IMR-90 (cell line): ENCODE results near the gene NEURL4. TPM values are rescaled to one million over a fixed set of nuclear protein-coding genes. Genes with fewer than 3 reads are reported as not detected.

Experiments used
- ATAC-seq: fragments of 200-7000 bp; cut with Tn5 transposase; 2 replicates; pipeline ENCODE4 v1.9.1; 2020; ENCODE audit warnings: low read depth, mild to moderate bottlenecking, moderate library complexity
- BruUV-seq: library from RNA; stranded (reverse); fragments of 400-500 nt; replicated peaks from 2 replicates; lab custom pipeline; 2021; lab: Mats Ljungman, UMichigan
- CTCF ChIA-PET: fragments of 300-600 bp; formaldehyde crosslinking; extraction: SDS; loops from one replicate; lab custom pipeline; 2021; ENCODE audit warnings: antibody characterized with exemption; lab: Yijun Ruan, JAX
- POLR2A ChIA-PET: fragments of 300-600 bp; sonication (Branson Sonifier 250); formaldehyde crosslinking; loops from one replicate; lab custom pipeline; 2022; ENCODE audit warnings: antibody characterized with exemption; ENCODE audit not compliant: unreplicated experiment; lab: Charles Lee
- DNase-seq: peaks from one replicate; pipeline ENCODE4 v3.0.0; 2013
- H2AFZ ChIP-seq: replicated peaks from 2 replicates; pipeline ENCODE3; 2013; ENCODE audit warnings: low read length, mild to moderate bottlenecking; ENCODE audit not compliant: poor library complexity
- H2AK5ac ChIP-seq: 2 replicates; pipeline ENCODE4 v1.6.1; 2013; ENCODE audit warnings: low read depth, low read length, inconsistent platforms
- H2AK9ac ChIP-seq: replicated peaks from 2 replicates; pipeline ENCODE3; 2013; ENCODE audit warnings: mild to moderate bottlenecking, low read depth, low read length, moderate library complexity; ENCODE audit not compliant: poor library complexity
- H2BK120ac ChIP-seq: 2 replicates; pipeline ENCODE4 v1.6.1; 2013; ENCODE audit warnings: low read depth, low read length, inconsistent platforms
- H2BK15ac ChIP-seq: 3 replicates; pipeline ENCODE4 v1.6.1; 2013; ENCODE audit warnings: low read depth, low read length, inconsistent platforms
- H2BK20ac ChIP-seq: 2 replicates; pipeline ENCODE4 v1.6.1; 2013; ENCODE audit warnings: low read depth, mild to moderate bottlenecking, inconsistent platforms, low read length, moderate library complexity
- H2BK5ac ChIP-seq: 2 replicates; pipeline ENCODE4 v1.6.1; 2013; ENCODE audit warnings: mild to moderate bottlenecking, low read depth, low read length, inconsistent platforms; ENCODE audit not compliant: poor library complexity, severe bottlenecking
- H3K14ac ChIP-seq: replicated peaks from 2 replicates; pipeline ENCODE4 v1.6.1; 2013; ENCODE audit warnings: low read depth, low read length, inconsistent platforms
- H3K18ac ChIP-seq: 2 replicates; pipeline ENCODE4 v1.6.1; 2013; ENCODE audit warnings: low read depth, low read length, control low read depth
- H3K23ac ChIP-seq: 2 replicates; pipeline ENCODE4 v1.6.1; 2013; ENCODE audit warnings: low read depth, low read length, inconsistent platforms
- H3K27ac ChIP-seq: 2 replicates; pipeline ENCODE4 v1.5.1; 2013; ENCODE audit warnings: mild to moderate bottlenecking, control low read depth, low read length; ENCODE audit not compliant: insufficient read depth
- H3K27me3 ChIP-seq: 2 replicates; pipeline ENCODE4 v1.6.1; 2013; ENCODE audit warnings: low read length; ENCODE audit not compliant: control insufficient read depth, insufficient read depth
- H3K36me3 ChIP-seq: 2 replicates; pipeline ENCODE4 v1.6.1; 2013; ENCODE audit warnings: low read length, mixed read lengths; ENCODE audit not compliant: control insufficient read depth, insufficient read depth
- H3K4ac ChIP-seq: 2 replicates; pipeline ENCODE4 v1.6.1; 2013; ENCODE audit warnings: low read depth, low read length, inconsistent platforms
- H3K4me1 ChIP-seq: 2 replicates; pipeline ENCODE4 v1.6.1; 2013; ENCODE audit warnings: low read length, mixed read lengths; ENCODE audit not compliant: control insufficient read depth, insufficient read depth
- H3K4me2 ChIP-seq: 2 replicates; pipeline ENCODE4 v1.6.1; 2013; ENCODE audit warnings: low read depth, mild to moderate bottlenecking, control low read depth, low read length, moderate library complexity
- H3K4me3 ChIP-seq: 2 replicates; pipeline ENCODE4 v1.5.1; 2013; ENCODE audit warnings: low read depth, mild to moderate bottlenecking, control low read depth, low read length, moderate library complexity; ENCODE audit not compliant: insufficient read depth
- H3K56ac ChIP-seq: 2 replicates; pipeline ENCODE4 v1.6.1; 2013; ENCODE audit warnings: low read length, inconsistent platforms; ENCODE audit not compliant: insufficient read depth; ENCODE audit errors: extremely low read depth
- H3K79me1 ChIP-seq, 2 experiments: 2 replicates each; pipeline ENCODE4 v1.6.1; 2013; ENCODE audit warnings: low read length in 2 of 2, inconsistent platforms in 1 of 2, low read depth in 1 of 2
- H3K9ac ChIP-seq: 2 replicates; pipeline ENCODE4 v1.6.1; 2013; ENCODE audit warnings: low read depth, low read length, control low read depth
- H3K9me1 ChIP-seq: 2 replicates; pipeline ENCODE4 v1.6.1; 2013; ENCODE audit warnings: low read length, inconsistent platforms; ENCODE audit not compliant: insufficient read depth
- H3K9me3 ChIP-seq: 2 replicates; pipeline ENCODE4 v1.6.1; 2013; ENCODE audit warnings: low read length; ENCODE audit not compliant: control insufficient read depth, insufficient read depth
- H4K20me1 ChIP-seq: 2 replicates; pipeline ENCODE4 v1.6.1; 2013; ENCODE audit warnings: low read length, inconsistent platforms; ENCODE audit not compliant: insufficient read depth
- H4K5ac ChIP-seq: 2 replicates; pipeline ENCODE4 v1.6.1; 2013; ENCODE audit warnings: mild to moderate bottlenecking, low read depth, low read length, control low read depth
- H4K8ac ChIP-seq, 2 experiments: 2 replicates each; pipeline ENCODE4 v1.6.1; 2013; ENCODE audit warnings: low read depth in 2 of 2, low read length in 2 of 2, control low read depth in 1 of 2, inconsistent platforms in 1 of 2
- H4K91ac ChIP-seq: 2 replicates; pipeline ENCODE4 v1.6.1; 2013; ENCODE audit warnings: low read depth, low read length, inconsistent platforms; ENCODE audit not compliant: insufficient read depth
- CEBPB ChIP-seq: IDR thresholded peaks from 2 replicates; pipeline ENCODE4 v1.6.1; 2012; ENCODE audit warnings: low read depth, low read length, improper control_type of control experiment
- MAFK ChIP-seq: IDR thresholded peaks from 2 replicates; pipeline ENCODE4 v1.6.1; 2012; ENCODE audit warnings: low read depth, low read length, improper control_type of control experiment
- RCOR1 ChIP-seq: IDR thresholded peaks from 2 replicates; pipeline ENCODE4 v1.6.1; 2012; ENCODE audit warnings: mild to moderate bottlenecking, low read length, improper control_type of control experiment; ENCODE audit not compliant: insufficient replicate concordance
- WGBS, 2 experiments: methylation state at CpG; one replicate each; pipeline versions ENCODE4 v1.1.5 to v1.1.7; 2013; ENCODE audit warnings: missing lambda C conversion rate in 2 of 2; ENCODE audit not compliant: insufficient read length in 1 of 2; ENCODE audit errors: extremely low coverage in 2 of 2; 5-methylcytosine and 5-hydroxymethylcytosine counted together
- dilution Hi-C: fragments of 300-500 bp; cut with HindIII; formaldehyde crosslinking; loops from one replicate; pipeline ENCODE4 v1.14.3; 2018; ENCODE audit warnings: low sequenced_read_pairs; ENCODE audit not compliant: unreplicated experiment
- in situ Hi-C: fragments of 300-500 bp; cut with MboI; formaldehyde crosslinking; loops from 3 replicates; pipeline ENCODE4 v1.14.3; 2019; ENCODE audit warnings: low sequenced_read_pairs, inconsistent platforms, mixed read lengths
- intact Hi-C: fragments of 100-400 bp; cut with micrococcal nuclease; formaldehyde crosslinking; loops from 2 replicates; pipeline ENCODE4 v1.10.0; 2022
- polyA plus RNA-seq, 3 experiments: library from polyadenylated mRNA; depleted of rRNA; stranded (reverse); fragments of >200 nt; gene quantifications; 2 replicates each; pipeline ENCODE4 v1.2.3, GENCODE V29; 2012; ENCODE audit warnings: low replicate concordance in 1 of 3
- total RNA-seq: library from RNA; depleted of rRNA; stranded (reverse); fragments of >200 nt; gene quantifications from 2 replicates; pipeline ENCODE4 v1.2.3, GENCODE V29; 2012
- TF ChIP-seq, protein P1 (sequence below): fragments of 150-350 bp; IDR thresholded peaks from 2 replicates; pipeline ENCODE4 v1.6.1; 2017; ENCODE audit warnings: mild to moderate bottlenecking, antibody characterized with exemption, low read length, low read depth

NEURL4 gene
- total and polyA plus RNA-seq, 2 of the 4 experiments (the other 2 are of a cell fraction): 8.4 to 23.3 TPM

DNA sequence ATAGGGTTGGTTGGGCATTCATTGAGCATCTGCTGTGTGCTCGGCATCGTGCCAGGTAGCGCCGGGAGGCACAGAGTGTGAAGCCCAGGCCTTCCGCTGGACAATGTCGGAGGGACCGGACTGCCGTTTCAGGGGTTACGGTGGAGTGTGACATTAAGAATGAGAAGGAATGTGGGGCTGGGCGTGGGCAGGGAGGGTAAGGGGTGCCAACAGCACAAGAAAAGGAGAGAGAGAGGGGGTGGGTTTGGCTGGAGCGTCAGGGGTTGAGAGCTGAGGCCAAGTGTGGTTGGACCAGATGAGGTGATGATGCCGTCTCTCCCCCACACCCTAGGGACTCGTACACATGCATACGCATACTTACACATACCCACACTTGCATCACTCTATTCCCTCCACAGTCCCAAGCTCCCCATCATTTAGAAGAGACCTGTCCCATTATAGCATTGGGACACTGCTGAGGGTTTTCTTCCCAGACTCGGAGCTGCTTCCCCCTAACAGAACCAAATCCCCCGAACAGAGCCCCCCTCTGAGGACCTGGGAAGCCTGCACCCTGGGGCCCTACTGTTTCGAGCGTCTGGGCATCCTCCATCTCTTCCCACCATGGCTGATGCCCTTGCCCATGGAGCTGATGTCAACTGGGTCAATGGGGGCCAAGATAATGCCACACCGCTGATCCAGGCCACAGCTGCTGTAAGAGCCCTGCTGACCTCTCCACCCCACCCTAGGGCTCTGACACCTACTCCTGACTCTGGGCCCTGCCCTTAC lies 19.5 kb upstream of the NEURL4 start:
- Histone ChIP-seq H4K20me1 (peaks cover 19% of the 10 kb centered on the region), H4K8ac (no peak overlapping the region), H3K56ac (no peak overlapping the region), H4K91ac (no peak overlapping the region), H3K27me3 (peaks cover 8% of the 10 kb centered on the region), H2BK20ac (no peak overlapping the region), H3K9me3 (no peaks in the 10 kb centered on the region), H2BK15ac (no peak overlapping the region), H3K27ac (no peak overlapping the region), H3K23ac (peak overlapping the region; percentile 19; the same call in 1 of the 2 replicates), H2BK120ac (no peak overlapping the region), H3K4me2 (no peak overlapping the region), H3K14ac (no peak overlapping the region), H3K4me3 (no peak overlapping the region), H2AK5ac (peak overlapping the region; percentile 27; the same call in 1 of the 2 replicates), H3K4me1 (peaks cover 19% of the 10 kb centered on the region), H3K18ac (no peak overlapping the region), H3K79me1 (peaks cover 9 to 38% of the 10 kb centered on the region in 2 experiments; a peak in 3 of 4 replicates), H3K36me3 (no peaks in the 10 kb centered on the region), H2BK5ac (no peak overlapping the region), H3K9me1 (peaks cover 8% of the 10 kb centered on the region), H2AK9ac (peak overlapping the region; percentile 44), H2AFZ (no peak overlapping the region), H4K5ac (no peak overlapping the region), H3K4ac (no peak overlapping the region; the same call in 1 of the 2 replicates), H3K9ac (no peak overlapping the region)
- in situ Hi-C loops: no loop called here
- CTCF ChIA-PET: interaction anchor here (0.7 to 1.4 kb wide), 2 partner anchors 8 to 10 kb away, joined by 3 read pairs; no protein-coding TSS in a partner anchor
- TF ChIP-seq RCOR1 (no peak), MAFK (no peak), CEBPB (peak; percentile 48; the same call in 1 of the 2 replicates)
- TF ChIP-seq, protein P1, sequence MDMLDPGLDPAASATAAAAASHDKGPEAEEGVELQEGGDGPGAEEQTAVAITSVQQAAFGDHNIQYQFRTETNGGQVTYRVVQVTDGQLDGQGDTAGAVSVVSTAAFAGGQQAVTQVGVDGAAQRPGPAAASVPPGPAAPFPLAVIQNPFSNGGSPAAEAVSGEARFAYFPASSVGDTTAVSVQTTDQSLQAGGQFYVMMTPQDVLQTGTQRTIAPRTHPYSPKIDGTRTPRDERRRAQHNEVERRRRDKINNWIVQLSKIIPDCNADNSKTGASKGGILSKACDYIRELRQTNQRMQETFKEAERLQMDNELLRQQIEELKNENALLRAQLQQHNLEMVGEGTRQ: no peak
- POLR2A ChIA-PET: no interaction called here
- peak; percentile 47 for DNase-seq
- ATAC-seq: no peak
- intact Hi-C loops: no loop called here
- 91% methylated on average over 8 of the region's 19 CpGs; no CpG with 5 or more reads in 1 of the 2 experiments for WGBS, 2 experiments
- dilution Hi-C loops: no loop called here
- no TSS peak for BruUV-seq
